Astrocyte of the hippocampus (primary cell): Measurements from ENCODE around the gene ATG9B.

Experiments used
- DNase-seq: peaks from one replicate; pipeline ENCODE4 v3.0.0; 2011; ENCODE audit warnings: low read depth, low spot score

Gene ATG9B

DNA sequence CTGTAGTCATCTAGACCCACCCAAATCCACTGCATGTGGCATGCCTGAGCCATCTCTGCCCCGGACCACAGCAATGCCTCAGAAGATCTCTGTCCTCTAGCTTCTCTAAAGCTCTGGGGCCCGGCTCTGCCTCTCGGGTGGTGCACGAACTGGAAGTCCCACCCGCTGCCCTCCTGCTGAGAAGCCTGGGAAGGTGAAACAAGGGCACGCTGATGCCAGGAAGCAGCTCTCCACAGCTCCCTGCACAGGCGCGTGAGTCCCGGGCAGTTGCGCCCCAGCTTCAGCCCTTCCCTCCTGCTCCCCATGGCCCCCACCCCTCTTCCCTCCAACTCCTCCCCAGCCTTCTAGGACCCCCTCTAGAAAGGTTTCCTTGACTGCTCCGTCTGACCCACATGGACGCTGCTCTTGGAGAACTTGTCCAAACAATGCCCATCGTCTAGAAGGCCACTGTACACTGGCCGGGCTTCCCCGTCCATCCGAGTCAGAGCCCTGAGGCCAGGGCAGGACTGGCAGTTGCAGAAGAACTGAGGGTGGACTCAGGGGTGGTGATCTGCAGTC lies 58.9 kb downstream of the ATG9B start:
- DNase-seq = no peak
